Spleen (tissue), 7 donors: ENCODE results near the gene CD82.

Source experiments
- CTCF ChIP-seq, 11 experiments: fragments of 200-600 bp in 7 of 11; fragments of 450-650 bp in 4 of 11; sonication (generic) in 4 of 11; IDR thresholded peaks in 8 of 11; conservative IDR thresholded peaks in 3 of 11; 1 replicate in 7 of 11; 2 replicates in 4 of 11; pipeline versions ENCODE4 v1.4.0 to v1.8.0; 2016 to 2021; ENCODE audit warnings: antibody characterized with exemption in 11 of 11, inconsistent platforms in 4 of 11, mild to moderate bottlenecking in 1 of 11
- POLR2A ChIP-seq, 3 donors: fragments of 450-650 bp; IDR thresholded peaks; one replicate each; pipeline ENCODE4 v1.5.1; 2017; ENCODE audit warnings: antibody characterized with exemption in 3 of 3, mild to moderate bottlenecking in 1 of 3
- POLR2AphosphoS5 ChIP-seq, 3 donors: sonication (generic); formaldehyde crosslinking; IDR thresholded peaks; one replicate each; pipeline ENCODE4 v1.5.1; 2017; ENCODE audit warnings: antibody characterized with exemption in 3 of 3
- donor health status: DM: no; HTN: no; CAD: no; lungs with moderate emphysema.
- donor health status: DM: no; HTN: no; CAD: no.
- donor health status: DM: no; HTN: no; CAD: no.

GRCh38 chr11:44548032-44548695 lies 17.3 kb upstream of the CD82 start:
- TF ChIP-seq CTCF (IDR thresholded peaks at IDR 0.05 in 8 of 11, conservative IDR thresholded peaks at IDR 0.05 in 3 of 11), result no peak
- no peak for TF ChIP-seq POLR2A (IDR thresholded peaks at IDR 0.05)
- TF ChIP-seq POLR2AphosphoS5 (IDR thresholded peaks at IDR 0.05), result no peak
